ENCODE data around the gene PTGER3.

PTGER3 gene

DNA sequence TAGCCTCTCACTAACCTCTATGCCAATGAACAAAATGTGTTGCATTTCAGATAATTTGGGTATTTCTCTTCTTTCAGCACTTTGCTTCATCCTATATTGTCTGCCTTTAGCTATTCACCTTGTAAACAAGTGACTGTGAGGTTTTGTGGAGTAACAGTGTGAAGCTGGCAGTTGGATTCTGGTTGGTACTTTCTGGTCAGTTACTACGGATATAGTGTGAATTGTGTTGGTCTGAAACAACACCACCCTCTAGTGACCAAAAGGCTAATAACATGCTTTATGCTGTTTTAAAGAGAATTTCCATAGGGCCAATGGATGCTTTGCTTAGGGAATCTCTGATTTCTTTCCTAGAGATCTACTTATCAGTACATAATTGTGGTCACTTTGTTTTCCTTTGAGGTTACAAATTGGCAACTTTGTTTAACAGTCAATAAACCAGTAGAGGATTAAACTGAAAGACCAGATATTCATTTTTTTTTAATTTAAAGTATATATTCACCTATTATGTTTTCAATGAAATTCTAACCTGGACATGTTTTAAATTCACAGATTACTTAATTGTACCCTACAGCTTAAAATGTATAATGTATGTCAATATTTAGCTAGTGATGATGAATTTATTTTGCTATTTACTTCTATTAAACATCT, 2.5 kb upstream of the PTGER3 start:
- no peak for DNase-seq

DNA sequence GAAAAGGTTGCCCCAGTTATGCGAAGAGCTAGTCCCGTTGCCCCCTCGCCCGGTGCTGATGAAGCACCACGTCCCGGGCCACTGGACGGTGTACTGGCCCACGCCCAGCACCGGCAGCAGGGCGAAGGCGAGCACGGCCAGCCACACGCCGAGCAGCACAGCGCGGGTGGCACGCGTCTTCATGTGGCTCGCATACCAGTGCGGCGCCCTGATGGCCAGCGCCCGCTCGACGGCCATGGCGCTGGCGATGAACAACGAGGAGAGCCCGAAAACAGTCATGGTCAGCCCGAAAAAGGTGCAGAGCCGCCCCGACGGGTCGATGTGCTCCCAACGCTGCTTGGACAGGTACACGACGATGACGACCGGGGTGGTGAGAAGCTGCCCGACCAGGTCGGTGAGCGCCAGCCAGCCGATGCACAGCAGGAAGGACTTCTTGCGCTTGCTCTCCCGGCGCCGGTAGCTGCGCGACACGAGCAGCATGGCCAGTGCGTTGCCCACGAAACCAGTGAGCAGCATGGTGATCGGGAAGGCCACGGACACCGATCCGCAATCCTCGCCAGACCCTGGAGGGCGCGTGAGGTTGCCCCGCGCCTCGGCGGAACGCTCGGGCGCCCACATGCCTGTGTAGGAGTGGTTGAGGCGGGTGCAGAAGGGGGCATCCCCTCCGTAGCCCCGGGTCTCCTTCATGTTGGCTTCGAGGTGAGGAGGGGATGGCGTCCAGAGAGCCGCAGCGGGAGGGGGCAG, 553 bp downstream of the PTGER3 start:
- peak; percentile 42 for DNase-seq

DNA sequence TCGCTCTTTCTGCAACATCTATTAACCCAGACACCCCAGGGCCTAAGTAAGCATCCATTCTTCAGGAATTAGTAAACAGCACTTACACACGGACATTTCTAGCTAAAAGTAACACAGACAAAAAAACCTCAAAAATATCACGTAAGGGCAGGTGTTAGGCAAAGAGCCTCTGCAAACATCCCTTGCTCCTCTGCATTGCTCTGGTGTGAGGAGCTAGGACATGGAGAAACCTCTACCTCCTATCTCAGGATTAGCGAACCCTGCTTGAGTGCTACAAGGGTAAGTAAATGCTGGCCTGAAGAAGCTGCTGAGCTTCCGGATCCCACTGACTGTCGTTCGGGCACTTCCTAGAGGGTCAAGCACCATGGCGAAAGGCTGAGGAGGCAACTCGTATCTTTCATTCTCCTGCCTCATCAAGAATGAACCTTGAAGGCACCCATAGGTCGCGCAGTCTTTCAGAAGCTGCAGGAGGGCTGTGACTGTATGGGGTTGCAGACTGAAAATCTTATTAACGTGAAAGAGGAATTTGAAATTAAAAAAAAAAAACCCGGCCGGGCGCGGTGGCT, 2.1 kb downstream of the PTGER3 start:
- DNase-seq, result no peak

DNA sequence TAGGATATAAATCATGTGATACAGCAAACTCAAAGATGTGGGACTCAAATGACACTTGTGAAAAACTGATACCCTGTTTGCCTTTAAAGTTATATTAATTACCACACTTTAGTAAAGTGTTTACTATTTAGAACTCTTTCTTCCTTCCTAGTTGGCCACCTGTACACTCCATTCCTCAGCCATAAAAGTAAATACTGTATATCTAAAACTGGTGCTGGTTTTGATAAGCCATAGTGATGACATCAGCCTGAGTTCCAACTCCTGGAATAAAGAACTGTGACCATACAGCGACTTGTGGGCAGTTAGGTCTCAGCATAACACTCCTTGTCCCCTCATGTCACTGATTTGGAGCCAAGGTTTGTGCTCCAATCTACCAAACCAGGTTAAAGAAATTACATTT, 2.8 kb downstream of the PTGER3 start:
- no peak for DNase-seq

DNA sequence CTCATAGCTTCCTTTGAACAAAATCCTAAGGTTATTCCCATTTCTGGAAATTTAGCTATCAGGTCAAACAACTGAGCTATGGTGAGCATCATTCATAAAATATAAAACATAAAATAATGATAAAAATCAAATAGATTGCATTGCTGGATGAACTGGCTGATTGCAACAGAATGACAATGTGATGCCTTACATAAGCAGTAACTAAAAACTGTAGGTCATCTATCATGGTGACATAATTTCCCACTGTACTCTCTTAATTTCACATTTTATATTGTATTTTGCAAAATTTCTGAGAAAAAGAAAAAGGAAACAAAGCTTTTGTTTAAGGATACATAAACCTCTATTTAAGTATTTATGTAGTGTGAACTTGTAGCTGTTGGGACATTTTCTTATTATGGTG, 4.6 kb downstream of the PTGER3 start:
- DNase-seq, result no peak

DNA sequence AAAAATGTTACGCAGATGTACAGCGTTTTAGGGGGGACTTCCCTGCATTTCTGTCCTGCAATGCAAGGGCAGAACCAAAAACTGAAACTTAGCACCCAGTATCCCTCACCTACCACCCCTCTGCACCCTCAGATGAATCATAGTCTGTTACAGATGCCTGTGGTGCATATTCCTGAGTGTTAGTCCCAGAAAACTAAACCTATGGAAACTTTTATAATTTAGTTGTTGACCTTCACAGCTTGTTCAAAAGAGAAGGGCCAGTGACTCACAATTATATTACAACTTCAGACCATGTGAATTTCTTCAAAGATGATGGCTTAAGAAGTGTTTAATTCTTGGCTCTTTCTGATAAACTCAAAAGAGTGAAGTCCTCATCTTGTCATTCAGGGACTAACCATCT, 5.8 kb downstream of the PTGER3 start:
- DNase-seq, result no peak

DNA sequence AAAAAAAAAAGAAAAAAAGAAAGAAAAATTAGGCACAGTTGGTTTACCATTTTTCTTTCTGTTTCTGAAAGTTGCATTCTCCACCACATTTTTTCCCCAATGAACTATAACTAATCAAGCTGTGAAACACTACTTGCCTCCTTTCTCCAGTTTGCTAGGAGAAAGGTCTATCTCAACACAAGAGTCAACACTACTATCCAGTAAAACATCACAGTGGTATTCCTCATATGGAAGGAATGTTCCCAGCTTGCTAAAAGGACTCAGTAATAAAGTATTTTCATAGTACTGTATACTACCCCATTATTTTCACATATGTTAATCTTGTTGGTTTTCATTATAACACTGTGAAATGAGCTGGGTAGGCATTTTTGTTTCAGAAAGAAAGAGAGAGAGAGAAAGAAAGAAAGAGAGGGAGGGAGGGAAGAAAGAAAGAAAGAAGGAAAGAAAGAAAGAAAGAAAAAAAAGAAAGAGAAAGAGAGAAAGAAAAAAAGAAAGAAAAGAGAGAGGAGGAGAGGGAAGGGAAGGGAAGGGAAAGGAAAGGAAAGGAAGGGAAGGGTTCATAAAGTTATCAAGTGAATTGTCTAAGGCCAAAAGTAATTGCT, 7.9 kb downstream of the PTGER3 start:
- no peak for DNase-seq

DNA sequence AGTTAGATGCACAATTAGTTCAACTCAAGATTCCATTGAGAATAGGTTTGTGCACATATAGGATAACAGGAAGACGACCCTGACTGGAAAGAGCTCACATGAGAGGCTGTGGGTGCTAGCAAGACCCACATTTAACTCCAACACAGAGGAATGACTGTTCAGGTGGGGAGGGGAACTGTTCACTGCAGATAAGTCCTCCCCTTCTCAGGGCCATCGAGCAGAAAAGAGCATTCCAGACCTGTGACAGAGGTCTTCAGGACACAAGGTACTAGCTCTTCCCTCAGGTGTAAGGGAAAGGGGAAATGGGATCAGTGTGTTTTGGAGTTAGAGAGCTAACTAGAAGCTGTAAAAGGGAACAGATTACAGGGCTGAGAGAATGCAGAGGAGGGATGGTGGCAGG, 8.7 kb downstream of the PTGER3 start:
- DNase-seq, result no peak

DNA sequence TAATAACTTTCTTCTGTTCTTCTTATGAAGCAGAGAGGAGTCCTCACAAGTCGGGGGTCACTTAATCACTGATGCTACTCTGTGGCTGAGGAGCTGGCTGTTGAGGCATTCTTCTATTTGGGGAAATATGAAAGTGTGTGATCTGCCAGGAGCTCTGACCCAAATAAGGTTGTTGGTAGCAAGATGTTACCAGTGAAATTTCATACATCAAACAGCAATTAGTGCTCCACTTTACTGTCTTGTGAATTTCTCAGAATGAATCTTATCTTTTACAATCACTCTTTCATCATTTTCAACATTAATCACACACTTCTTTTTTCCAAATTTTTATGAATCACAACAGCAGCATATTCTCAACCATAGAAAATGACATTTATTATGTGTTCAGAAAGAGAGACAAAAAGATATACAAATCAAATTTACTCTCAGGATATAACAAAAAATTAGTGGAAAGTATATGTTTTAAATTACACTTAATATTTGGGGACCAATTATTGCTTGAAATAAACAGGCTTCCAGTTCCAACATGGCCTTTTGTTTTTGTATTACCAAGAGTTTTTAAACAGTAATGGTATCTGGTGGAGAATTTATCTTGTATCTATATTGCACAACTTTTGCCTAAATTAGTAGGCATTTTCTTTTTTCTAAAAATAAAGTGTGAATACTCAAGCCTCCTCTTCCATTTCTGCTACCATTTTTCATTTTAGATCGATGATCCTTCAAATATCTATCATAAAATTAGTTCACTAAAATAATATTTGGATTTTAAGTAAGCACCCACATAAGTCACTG, 9.6 kb downstream of the PTGER3 start:
- DNase-seq, result no peak

DNA sequence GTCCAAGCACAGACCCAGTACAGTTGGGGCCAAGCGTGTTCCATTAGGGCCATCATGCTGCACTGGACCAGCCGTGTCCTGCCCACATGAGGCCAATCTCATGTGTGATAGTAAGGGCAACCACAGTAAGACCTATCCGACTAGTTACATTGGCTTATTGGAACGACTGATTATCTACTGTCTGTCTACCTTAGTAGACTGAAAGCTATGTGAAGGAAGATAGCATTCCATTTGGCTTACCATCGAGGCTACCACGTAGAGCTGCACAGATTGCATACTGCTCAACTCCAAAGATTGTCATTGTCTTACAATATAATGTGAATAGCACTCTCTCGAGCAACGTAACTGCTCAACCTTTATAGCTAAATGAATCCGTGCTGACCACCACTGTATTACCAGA, 10.6 kb downstream of the PTGER3 start:
- DNase-seq, result no peak

DNA sequence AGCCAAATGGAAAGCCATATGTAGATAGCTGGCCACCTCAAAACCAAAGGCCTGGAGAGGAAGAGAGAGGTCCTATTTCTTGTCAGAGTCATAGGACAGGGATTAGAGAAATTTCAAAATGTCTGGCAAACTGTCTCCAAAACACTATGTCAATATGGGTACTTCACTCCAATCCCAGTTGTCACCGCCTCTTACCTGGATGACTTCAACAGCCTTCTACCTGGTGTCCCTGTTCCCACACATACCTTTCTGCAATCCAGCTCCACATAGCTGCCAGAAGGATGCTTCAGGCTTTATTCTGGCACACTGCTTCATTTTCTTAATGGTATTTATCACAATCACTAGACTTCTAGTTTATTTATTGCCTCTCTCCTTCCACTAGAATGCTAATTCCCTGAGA, 14.5 kb downstream of the PTGER3 start:
- no peak for DNase-seq

DNA sequence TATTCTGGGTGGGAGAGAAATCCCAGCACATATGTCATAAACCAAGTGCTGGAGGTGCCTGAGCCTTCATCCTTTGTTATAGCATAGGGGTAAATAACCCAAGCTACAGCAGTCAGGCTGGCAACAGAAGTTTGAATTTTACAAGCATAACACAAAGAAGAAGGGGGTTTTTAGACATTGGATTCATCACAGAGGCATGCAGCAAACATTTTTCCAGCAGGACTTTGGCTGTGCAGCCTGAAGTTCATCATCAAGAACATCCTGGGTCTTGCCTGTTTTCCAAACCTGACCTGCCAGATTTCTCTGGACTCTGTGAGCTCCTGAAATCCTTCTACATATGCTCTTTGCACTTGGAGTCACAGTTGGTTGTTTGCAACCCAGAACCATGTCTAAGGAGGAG, 16.2 kb downstream of the PTGER3 start:
- DNase-seq, result no peak

DNA sequence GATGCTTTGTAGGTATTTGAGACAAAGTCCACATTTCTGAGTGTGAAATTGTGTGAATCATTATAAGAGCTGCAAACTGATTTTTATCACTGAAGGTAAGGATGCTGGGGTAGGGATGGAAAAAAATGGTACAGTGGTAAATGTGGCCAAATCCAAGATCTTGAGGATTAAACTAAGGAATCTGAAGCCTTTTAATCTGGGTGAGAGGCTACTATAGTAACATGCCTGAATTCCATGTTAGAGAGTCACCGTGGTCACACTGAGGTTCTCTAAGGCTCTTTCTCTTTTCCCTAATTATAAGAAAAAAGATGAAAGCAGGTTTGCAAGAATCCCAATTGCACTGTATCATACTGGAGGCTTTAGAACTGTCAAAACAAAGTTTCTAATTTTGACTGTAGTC, 17.6 kb downstream of the PTGER3 start:
- DNase-seq, result no peak

DNA sequence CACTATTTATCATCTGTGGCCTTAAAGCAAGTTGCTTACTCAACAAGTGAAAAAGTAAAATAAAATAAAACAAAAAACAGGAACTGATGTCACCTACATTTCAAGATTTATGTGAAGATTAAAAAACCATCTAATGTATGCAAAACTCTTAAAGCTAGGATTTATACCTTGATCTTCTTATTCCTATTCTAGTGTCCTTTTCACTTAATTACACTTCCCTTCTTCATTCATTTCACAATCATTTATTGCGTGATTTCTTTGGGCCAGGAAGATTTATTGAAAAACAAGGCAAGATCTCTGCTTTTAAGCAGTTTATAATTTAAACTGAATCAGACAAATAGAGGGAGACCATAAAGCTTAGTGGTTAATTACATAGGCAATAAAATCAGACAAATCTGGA, 18.6 kb downstream of the PTGER3 start:
- DNase-seq, result no peak

DNA sequence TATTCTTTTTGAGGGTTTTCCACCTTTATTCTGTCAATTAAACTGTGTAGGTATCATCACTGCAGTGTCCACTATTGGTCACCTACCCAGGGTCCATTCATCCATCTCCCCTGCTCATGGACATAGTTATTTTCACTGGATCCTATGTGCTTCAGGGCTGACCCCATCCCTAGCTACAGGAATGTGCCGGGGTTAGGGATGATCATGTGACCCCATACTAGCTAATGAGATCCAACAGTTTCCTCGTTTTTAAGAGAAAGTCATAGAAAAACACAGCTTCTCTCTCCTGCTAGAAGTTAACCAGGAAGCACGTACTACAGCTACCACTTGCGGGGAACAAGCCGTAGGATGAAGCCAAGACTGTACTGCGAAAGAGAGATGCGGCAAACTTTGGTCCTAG, 19.6 kb downstream of the PTGER3 start:
- DNase-seq, result no peak

DNA sequence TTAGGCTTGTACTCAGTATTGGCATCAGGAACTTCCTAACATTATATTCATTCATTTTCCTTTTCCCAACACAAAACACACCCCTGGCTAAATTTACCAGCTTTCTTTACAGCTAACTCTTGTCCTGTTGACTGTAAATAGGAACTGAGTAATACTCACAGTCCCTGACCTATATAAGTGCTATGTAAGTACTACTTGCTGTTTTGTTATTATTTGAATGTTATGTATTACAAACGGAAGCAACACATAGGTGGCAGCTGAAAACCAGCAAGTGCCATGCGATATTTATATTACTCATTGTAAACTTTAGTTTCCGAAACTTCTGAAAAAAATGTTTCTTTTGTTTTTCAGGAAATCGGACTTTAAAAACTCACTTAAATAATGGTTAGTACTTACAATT, 21.5 kb downstream of the PTGER3 start:
- no peak for DNase-seq

DNA sequence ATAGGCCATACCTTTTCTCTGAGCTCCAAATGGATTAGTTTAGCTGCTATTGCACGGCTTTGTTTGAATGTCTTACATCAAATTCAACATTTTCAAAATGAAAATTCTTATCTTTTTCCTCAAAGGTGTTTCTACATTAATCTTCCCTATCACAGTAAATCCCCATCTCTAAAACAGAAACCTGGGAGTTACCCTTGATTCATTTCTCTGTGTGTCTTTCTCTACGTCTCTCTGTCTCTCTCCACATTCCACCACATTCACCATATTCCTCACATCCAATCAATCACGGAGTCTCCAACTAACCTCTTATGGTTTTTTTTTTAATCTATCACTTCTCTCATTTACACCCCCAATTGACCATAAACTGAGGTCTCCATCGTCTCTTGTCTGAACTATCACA, 24.1 kb downstream of the PTGER3 start:
- DNase-seq, result no peak

DNA sequence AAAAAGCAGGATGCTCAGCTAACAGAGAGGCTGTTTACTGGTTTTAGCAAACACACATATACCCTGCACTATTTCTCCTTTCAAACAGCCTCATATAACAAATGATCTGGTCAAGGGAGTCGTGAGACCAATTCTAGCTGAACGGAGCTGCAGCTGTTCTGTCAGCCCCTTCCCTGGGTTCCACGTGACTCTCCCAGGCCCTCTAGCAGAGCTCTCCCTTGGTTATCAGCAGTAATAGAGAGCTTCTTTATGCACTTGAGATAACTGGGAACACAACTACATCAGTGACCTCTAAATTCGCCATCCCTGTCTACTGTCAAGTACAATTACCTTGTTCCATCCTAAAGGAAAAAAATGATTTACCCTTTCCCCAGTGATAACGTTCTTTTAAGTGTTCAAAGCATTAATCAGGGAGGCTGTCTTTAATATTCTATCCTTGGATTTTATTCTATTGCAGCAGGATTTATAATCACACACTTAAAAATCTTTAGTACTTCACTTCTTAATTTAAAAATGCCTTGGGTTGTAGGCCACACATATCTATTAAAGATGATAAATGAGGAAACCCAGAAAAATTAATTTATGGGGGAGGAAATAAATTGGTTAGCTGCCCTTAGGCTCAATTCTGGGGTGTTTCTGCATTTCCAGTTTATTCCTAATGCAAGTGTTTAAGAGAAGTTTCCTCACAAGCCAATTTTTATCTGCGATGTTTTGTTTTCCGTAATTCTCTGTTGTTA, 28.2 kb downstream of the PTGER3 start:
- DNase-seq, result no peak

DNA sequence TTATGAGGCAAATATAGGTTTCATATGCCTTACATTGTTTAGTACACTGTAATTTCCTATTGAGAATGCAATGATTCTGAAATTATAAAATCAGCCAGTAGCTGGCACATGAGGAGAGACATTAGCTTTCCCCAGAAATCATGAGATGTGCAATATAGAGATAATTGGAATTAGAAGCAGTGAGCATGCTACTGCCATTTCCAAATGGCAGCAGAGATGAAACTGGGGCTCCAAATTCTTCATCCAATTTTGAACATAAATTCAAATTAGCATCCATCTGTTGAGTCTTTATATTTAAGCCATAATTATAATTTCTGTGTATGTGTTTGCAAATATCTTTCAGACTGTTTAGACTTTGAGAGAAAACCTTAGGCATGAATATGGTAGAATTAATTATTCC, 28.8 kb downstream of the PTGER3 start:
- DNase-seq, result no peak

DNA sequence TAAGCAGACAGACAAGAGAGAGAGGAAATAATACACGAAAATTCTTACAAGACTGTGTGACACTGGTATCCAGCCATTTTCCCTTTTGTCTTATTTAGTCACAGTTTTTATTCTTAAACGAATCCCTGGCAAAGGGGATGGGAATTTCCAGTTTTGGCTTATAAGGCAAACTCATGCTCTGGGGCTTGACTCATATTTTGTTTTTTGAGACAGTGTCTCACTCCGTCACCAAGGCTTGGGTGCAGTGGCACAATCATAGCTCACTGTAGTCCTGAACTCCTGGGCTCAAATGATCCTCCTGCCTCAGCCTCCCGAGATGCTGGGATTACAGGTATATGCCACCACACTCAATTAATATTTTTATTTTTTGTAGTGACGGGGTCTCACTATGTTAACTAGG, 31.9 kb downstream of the PTGER3 start:
- DNase-seq, result no peak

DNA sequence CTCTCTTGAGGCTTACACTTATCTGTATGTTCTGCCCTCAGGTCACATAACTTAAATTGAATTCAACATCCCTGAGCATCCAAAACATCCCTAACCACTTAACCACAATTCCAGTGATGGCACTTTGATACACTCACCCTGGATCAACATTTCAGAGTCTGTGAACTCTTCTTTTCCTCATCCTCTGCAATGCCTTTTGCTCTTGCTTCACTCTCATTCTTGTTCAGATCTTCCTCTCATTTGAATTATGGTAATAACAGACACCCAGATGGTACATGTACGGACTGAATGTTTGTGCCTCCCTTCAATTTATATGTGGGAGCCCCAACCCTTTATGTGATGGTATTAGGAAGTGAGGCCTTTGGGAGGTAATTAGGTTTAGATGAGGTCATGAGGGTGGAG, 33.4 kb downstream of the PTGER3 start:
- no peak for DNase-seq

DNA sequence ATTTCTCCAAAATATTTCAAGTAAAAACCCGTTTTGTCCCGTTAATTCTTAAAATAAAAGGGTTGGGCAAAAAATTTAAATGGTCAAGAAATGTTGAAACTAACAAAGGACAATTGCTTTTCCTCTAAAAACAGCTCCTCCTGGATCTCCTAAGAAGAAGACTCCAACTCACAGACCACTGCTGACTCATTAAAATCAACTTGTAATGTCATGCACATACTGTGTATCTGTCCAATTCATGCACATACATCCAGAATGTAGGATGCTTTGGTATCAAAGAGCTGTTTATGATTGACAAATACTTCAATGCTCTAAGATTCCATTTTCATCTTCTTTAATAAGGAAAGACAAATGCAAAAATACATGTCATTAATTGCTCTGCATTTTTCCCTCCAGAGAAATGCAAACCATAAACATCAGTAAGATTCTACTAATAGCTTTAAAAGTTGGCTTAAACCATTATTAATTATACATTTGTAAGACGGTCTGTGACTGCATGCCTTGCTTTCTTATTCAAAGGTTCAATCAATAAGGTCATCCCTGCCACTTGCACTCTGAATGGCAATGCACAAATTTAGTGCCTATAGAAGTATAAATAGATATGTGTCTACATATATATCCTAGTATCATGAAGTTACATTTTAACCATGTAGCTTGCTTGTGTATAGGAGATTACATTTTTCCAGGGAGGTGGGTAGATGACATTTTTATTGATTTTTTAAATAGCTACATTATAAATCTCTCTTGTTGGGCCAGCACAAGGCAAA, 44.7 kb downstream of the PTGER3 start:
- no peak for DNase-seq
